H9 (cell line): ENCODE data around the gene PSMD1. TPM values are rescaled to one million over a fixed set of nuclear protein-coding genes. Genes with fewer than 3 reads are reported as not detected.

Experiments
- DNase-seq: peaks from one replicate; pipeline ENCODE4 v3.0.0-alpha.2; 2017
- H2AFZ ChIP-seq: one replicate; pipeline ENCODE4 v1.6.1; 2013; ENCODE audit warnings: mild to moderate bottlenecking, low read length, control low read depth, moderate library complexity
- H2AK5ac ChIP-seq: 2 replicates; pipeline ENCODE4 v1.6.1; 2013; ENCODE audit warnings: low read length, control low read depth, mixed read lengths; ENCODE audit not compliant: insufficient read length
- H2BK120ac ChIP-seq: one replicate; pipeline ENCODE4 v1.6.1; 2013; ENCODE audit warnings: low read depth, mild to moderate bottlenecking, low read length, control low read depth, inconsistent platforms; ENCODE audit not compliant: poor library complexity, severe bottlenecking
- H2BK12ac ChIP-seq: 2 replicates; pipeline ENCODE4 v1.6.1; 2013; ENCODE audit warnings: low read length, control low read depth, mixed read lengths, low read depth; ENCODE audit not compliant: insufficient read length
- H2BK15ac ChIP-seq: 2 replicates; pipeline ENCODE4 v1.6.1; 2013; ENCODE audit warnings: low read depth, low read length, control low read depth
- H2BK20ac ChIP-seq: one replicate; pipeline ENCODE4 v1.6.1; 2013; ENCODE audit warnings: low read depth, mild to moderate bottlenecking, low read length, control low read depth, inconsistent platforms; ENCODE audit not compliant: poor library complexity, severe bottlenecking
- H2BK5ac ChIP-seq: 2 replicates; pipeline ENCODE4 v1.6.1; 2013; ENCODE audit warnings: low read length, control low read depth, mixed read lengths; ENCODE audit not compliant: insufficient read length
- H3K14ac ChIP-seq: 2 replicates; pipeline ENCODE4 v1.6.1; 2013; ENCODE audit warnings: low read length, control low read depth; ENCODE audit not compliant: insufficient read depth
- H3K18ac ChIP-seq: 2 replicates; pipeline ENCODE4 v1.6.1; 2013; ENCODE audit warnings: low read depth, mild to moderate bottlenecking, mixed read lengths, low read length, control low read depth; ENCODE audit not compliant: insufficient read length
- H3K23ac ChIP-seq: 2 replicates; pipeline ENCODE4 v1.6.1; 2013; ENCODE audit warnings: low read length, control low read depth, mixed read lengths, low read depth; ENCODE audit not compliant: insufficient read length
- H3K23me2 ChIP-seq: 2 replicates; pipeline ENCODE4 v1.6.1; 2013; ENCODE audit warnings: low read depth, mild to moderate bottlenecking, mixed read lengths, low read length, control low read depth; ENCODE audit not compliant: insufficient read length, poor library complexity, severe bottlenecking
- H3K27ac ChIP-seq: 2 replicates; pipeline ENCODE4 v1.5.1; 2013; ENCODE audit warnings: low read length, control low read depth, mixed read lengths, low read depth; ENCODE audit not compliant: insufficient read length
- H3K27me3 ChIP-seq: 2 replicates; pipeline ENCODE4 v1.6.1; 2013; ENCODE audit warnings: low read length, control low read depth, inconsistent platforms; ENCODE audit not compliant: insufficient read depth
- H3K4ac ChIP-seq: 2 replicates; pipeline ENCODE4 v1.6.1; 2013; ENCODE audit warnings: low read depth, mild to moderate bottlenecking, control low read depth, inconsistent platforms, low read length, moderate library complexity
- H3K4me1 ChIP-seq: 2 replicates; pipeline ENCODE4 v1.6.1; 2013; ENCODE audit warnings: low read length, control low read depth, inconsistent platforms; ENCODE audit not compliant: insufficient read depth
- H3K4me2 ChIP-seq: 2 replicates; pipeline ENCODE4 v1.6.1; 2013; ENCODE audit warnings: low read length, control low read depth, mixed read lengths; ENCODE audit not compliant: insufficient read length, insufficient read depth
- H3K56ac ChIP-seq: 2 replicates; pipeline ENCODE4 v1.6.1; 2013; ENCODE audit warnings: low read depth, mild to moderate bottlenecking, mixed read lengths, low read length, control low read depth; ENCODE audit not compliant: insufficient read length
- H3K79me1 ChIP-seq: 2 replicates; pipeline ENCODE4 v1.6.1; 2013; ENCODE audit warnings: low read depth, mild to moderate bottlenecking, moderate library complexity, low read length, control low read depth, inconsistent platforms; ENCODE audit not compliant: insufficient read depth, poor library complexity, severe bottlenecking
- H3K79me2 ChIP-seq: 2 replicates; pipeline ENCODE4 v1.6.1; 2013; ENCODE audit warnings: low read length, control low read depth, inconsistent platforms; ENCODE audit not compliant: insufficient read depth
- H3K9ac ChIP-seq: 2 replicates; pipeline ENCODE4 v1.6.1; 2013; ENCODE audit warnings: low read length, control low read depth, mixed read lengths; ENCODE audit not compliant: insufficient read length; ENCODE audit errors: extremely low read depth
- H3K9me3 ChIP-seq: one replicate; pipeline ENCODE4 v1.6.1; 2013; ENCODE audit warnings: low read depth, low read length, inconsistent platforms; ENCODE audit not compliant: control insufficient read depth
- H3T11ph ChIP-seq: one replicate; pipeline ENCODE4 v1.6.1; 2013; ENCODE audit warnings: mild to moderate bottlenecking, low read length, control low read depth, inconsistent platforms
- H4K20me1 ChIP-seq: one replicate; pipeline ENCODE4 v1.6.1; 2013; ENCODE audit not compliant: control insufficient read depth, insufficient read length, insufficient read depth
- H4K5ac ChIP-seq: 2 replicates; pipeline ENCODE4 v1.6.1; 2013; ENCODE audit warnings: low read depth, mild to moderate bottlenecking, mixed read lengths, low read length, control low read depth; ENCODE audit not compliant: insufficient read length
- H4K8ac ChIP-seq: replicated peaks from 2 replicates; pipeline ENCODE4 v1.6.1; 2013; ENCODE audit warnings: low read length, control low read depth, mixed read lengths, low read depth; ENCODE audit not compliant: insufficient read length
- H4K91ac ChIP-seq: 2 replicates; pipeline ENCODE4 v1.6.1; 2013; ENCODE audit warnings: low read depth, mild to moderate bottlenecking, moderate library complexity, mixed read lengths, low read length, control low read depth; ENCODE audit not compliant: insufficient read length
- H3K27ac Mint-ChIP-seq, 3 experiments: 2 replicates in 2 of 3; 3 replicates in 1 of 3; pipeline ENCODE4 v1.8.0; 2020 to 2021; ENCODE audit warnings: mixed read lengths in 3 of 3, mild to moderate bottlenecking in 1 of 3, moderate library complexity in 1 of 3
- H3K27me3 Mint-ChIP-seq: 2 replicates; pipeline ENCODE4 v1.8.0; 2021; ENCODE audit warnings: low read depth, mild to moderate bottlenecking, moderate library complexity, mixed read lengths
- H3K36me3 Mint-ChIP-seq, 3 experiments: 2 replicates in 2 of 3; 3 replicates in 1 of 3; pipeline ENCODE4 v1.8.0; 2020 to 2021; ENCODE audit warnings: low read depth in 3 of 3, mixed read lengths in 3 of 3; ENCODE audit not compliant: insufficient read depth in 1 of 3
- H3K4me1 Mint-ChIP-seq, 2 experiments: 2 replicates each; pipeline ENCODE4 v1.8.0; 2020; ENCODE audit warnings: mixed read lengths in 2 of 2
- H3K4me3 Mint-ChIP-seq, 2 experiments: 2 replicates in 1 of 2; 3 replicates in 1 of 2; pipeline ENCODE4 v1.8.0; 2020 to 2021; ENCODE audit warnings: mild to moderate bottlenecking in 2 of 2, mixed read lengths in 2 of 2, moderate library complexity in 1 of 2
- H3K9me3 Mint-ChIP-seq, 2 experiments: 2 replicates in 1 of 2; 3 replicates in 1 of 2; pipeline ENCODE4 v1.8.0; 2020; ENCODE audit warnings: mild to moderate bottlenecking in 2 of 2, mixed read lengths in 2 of 2, moderate library complexity in 1 of 2
- CTCF ChIP-seq: fragments of 200-600 bp; sonication (generic); conservative IDR thresholded peaks from 3 replicates; pipeline ENCODE4 v1.8.0; 2021; ENCODE audit warnings: antibody characterized with exemption, mild to moderate bottlenecking
- WGBS: extraction: QIAGEN DNeasy Blood & Tissue Kit; methylation state at CpG from one replicate; pipeline ENCODE4 v1.1.7; 2013; ENCODE audit warnings: missing lambda C conversion rate, low lambda C conversion rate, mixed read lengths; ENCODE audit not compliant: insufficient read length; ENCODE audit errors: extremely low coverage; 5-methylcytosine and 5-hydroxymethylcytosine counted together
- total RNA-seq: library from RNA; stranded (reverse); gene quantifications from 2 replicates; pipeline ENCODE4 v1.2.1, GENCODE V29; 2021

PSMD1 gene
- total RNA-seq, 1 experiment from 2014 or later = 166 TPM

- Histone ChIP-seq H3K9ac (no peak overlapping the region), H4K5ac (no peak overlapping the region), H2BK5ac (no peak overlapping the region), H3K79me1 (no peaks in the 10 kb centered on the region), H3K4me1 (no peaks in the 10 kb centered on the region), H3K9me3 (no peaks in the 10 kb centered on the region), H2AK5ac (no peak overlapping the region), H4K8ac (no peak overlapping the region), H3K18ac (no peak overlapping the region), H3K4me2 (no peak overlapping the region), H2BK20ac (no peak overlapping the region), H3T11ph (no peak overlapping the region), H3K56ac (no peak overlapping the region), H3K79me2 (no peaks in the 10 kb centered on the region), H3K4ac (no peak overlapping the region), H3K14ac (no peak overlapping the region), H3K23me2 (no peaks in the 10 kb centered on the region), H4K20me1 (no peaks in the 10 kb centered on the region), H2AFZ (no peak overlapping the region), H2BK15ac (no peak overlapping the region), H3K23ac (no peak overlapping the region), H3K27me3 (no peaks in the 10 kb centered on the region), H3K27ac (no peak overlapping the region), H4K91ac (no peak overlapping the region), H2BK120ac (no peak overlapping the region), H2BK12ac (no peak overlapping the region)
- WGBS = no CpG with 5 or more reads among the region's 1 CpG
- Mint-ChIP-seq H3K4me1 (peaks cover 0 to 5% of the 10 kb centered on the region in 2 experiments; a peak in 2 of 4 replicates), H3K27ac (no peak overlapping the region), H3K27me3 (no peaks in the 10 kb centered on the region), H3K36me3 (peaks cover 26 to 67% (median 49%) of the 10 kb centered on the region in 3 experiments; a peak in 6 of 7 replicates), H3K4me3 (no peak overlapping the region), H3K9me3 (no peaks in the 10 kb centered on the region)
- DNase-seq = no peak
- no peak for TF ChIP-seq CTCF
Measured at GRCh38 chr2:231170055-231170454, 113.4 kb downstream of the PSMD1 start.
